Measurements from ENCODE around the gene MUC12. TPM values are rescaled to one million over a fixed set of nuclear protein-coding genes. Genes with fewer than 3 reads are reported as not detected.

MUC12 gene
- total RNA-seq, 1 experiment from 2014 or later = 11.5 TPM

DNA sequence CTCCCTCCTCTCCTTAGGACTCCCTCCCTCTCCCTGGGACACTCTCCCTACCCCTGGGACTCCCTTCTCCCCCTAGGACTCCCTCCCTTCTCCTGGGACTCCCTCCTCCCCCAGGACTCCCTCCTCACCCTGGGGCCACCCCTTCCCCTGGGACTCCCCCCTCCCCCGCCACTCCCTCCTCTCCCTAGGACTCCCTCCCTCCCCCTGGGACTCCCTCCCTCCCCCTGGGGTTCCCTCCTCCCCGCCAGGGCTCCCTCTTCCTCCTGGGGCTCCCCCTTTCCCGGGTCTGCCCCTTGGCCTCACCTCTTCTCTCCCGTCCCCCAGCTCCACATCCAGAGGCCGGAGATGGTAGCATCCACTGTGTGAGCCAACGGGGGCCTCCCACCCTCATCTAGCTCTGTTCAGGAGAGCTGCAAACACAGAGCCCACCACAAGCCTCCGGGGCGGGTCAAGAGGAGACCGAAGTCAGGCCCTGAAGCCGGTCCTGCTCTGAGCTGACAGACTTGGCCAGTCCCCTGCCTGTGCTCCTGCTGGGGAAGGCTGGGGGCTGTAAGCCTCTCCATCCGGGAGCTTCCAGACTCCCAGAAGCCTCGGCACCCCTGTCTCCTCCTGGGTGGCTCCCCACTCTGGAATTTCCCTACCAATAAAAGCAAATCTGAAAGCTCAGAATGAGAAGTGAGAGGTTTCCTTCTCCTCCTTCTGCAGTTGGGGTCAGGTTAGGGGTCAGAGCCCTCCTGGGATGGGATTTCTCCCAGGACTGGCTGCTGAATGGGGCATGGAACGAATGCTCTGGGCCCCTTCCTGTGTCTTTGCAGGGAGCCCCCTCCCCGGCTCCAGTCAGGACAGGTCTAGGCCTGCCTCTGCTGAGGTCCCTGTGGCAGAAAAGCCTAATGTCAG, 49.2 kb downstream of the MUC12 start:
- Histone ChIP-seq H3K4me1 (ENCODE audit: insufficient read depth, low read length) (no peaks in the 10 kb centered on the region), H2BK5ac (ENCODE audit: insufficient read length, low read length) (no peak overlapping the region), H3K27me3 (ENCODE audit: insufficient read depth, low read length) (no peaks in the 10 kb centered on the region), H4K5ac (ENCODE audit: insufficient read length, low read depth, low read length) (no peak overlapping the region), H3K79me2 (ENCODE audit: insufficient read depth, low read length) (no peaks in the 10 kb centered on the region), H2AFZ (ENCODE audit: low read length) (no peak overlapping the region), H4K20me1 (ENCODE audit: control insufficient read depth, insufficient read depth, insufficient read length) (no peaks in the 10 kb centered on the region), H2BK20ac (ENCODE audit: low read depth, low read length, poor library complexity, severe bottlenecking) (no peak overlapping the region), H2AK5ac (ENCODE audit: insufficient read length, low read length) (no peak overlapping the region), H4K91ac (ENCODE audit: insufficient read length, low read depth, low read length) (no peak overlapping the region), H3K23me2 (ENCODE audit: insufficient read length, low read depth, low read length, poor library complexity, severe bottlenecking) (peaks cover 11% of the 10 kb centered on the region), H2BK120ac (ENCODE audit: low read depth, low read length, poor library complexity, severe bottlenecking) (no peak overlapping the region), H3K4ac (ENCODE audit: low read depth, low read length) (no peak overlapping the region), H3K79me1 (ENCODE audit: insufficient read depth, low read depth, low read length, poor library complexity, severe bottlenecking) (no peaks in the 10 kb centered on the region), H4K8ac (replicated peaks; ENCODE audit: insufficient read length, low read depth, low read length) (no peak overlapping the region), H3K9ac (ENCODE audit: extremely low read depth, insufficient read length, low read length) (no peak overlapping the region), H2BK15ac (ENCODE audit: low read depth, low read length) (no peak overlapping the region; the same call in 1 of the 2 replicates), H2BK12ac (ENCODE audit: insufficient read length, low read depth, low read length) (no peak overlapping the region), H3K27ac (ENCODE audit: insufficient read length, low read depth, low read length) (no peak overlapping the region), H3K23ac (ENCODE audit: insufficient read length, low read depth, low read length) (no peak overlapping the region), H3K56ac (ENCODE audit: insufficient read length, low read depth, low read length) (no peak overlapping the region), H3K4me2 (ENCODE audit: insufficient read depth, insufficient read length, low read length) (no peak overlapping the region), H3K18ac (ENCODE audit: insufficient read length, low read depth, low read length) (peak overlapping the region; percentile 27), H3K9me3 (ENCODE audit: control insufficient read depth, low read depth, low read length) (no peaks in the 10 kb centered on the region), H3T11ph (ENCODE audit: low read length) (no peak overlapping the region), H3K14ac (ENCODE audit: insufficient read depth, low read length) (peak overlapping the region; percentile 50; the same call in 1 of the 2 replicates)
- H3K27ac Mint-ChIP-seq = peak overlapping the region; percentile 39 to 72 (median 70); a peak in 4 of 7 replicates
- H3K27me3 Mint-ChIP-seq (ENCODE audit: low read depth) = peaks cover 4% of the 10 kb centered on the region
- peaks cover 19 to 28% of the 10 kb centered on the region in 2 experiments for H3K4me1 Mint-ChIP-seq
- TF ChIP-seq, protein P1, sequence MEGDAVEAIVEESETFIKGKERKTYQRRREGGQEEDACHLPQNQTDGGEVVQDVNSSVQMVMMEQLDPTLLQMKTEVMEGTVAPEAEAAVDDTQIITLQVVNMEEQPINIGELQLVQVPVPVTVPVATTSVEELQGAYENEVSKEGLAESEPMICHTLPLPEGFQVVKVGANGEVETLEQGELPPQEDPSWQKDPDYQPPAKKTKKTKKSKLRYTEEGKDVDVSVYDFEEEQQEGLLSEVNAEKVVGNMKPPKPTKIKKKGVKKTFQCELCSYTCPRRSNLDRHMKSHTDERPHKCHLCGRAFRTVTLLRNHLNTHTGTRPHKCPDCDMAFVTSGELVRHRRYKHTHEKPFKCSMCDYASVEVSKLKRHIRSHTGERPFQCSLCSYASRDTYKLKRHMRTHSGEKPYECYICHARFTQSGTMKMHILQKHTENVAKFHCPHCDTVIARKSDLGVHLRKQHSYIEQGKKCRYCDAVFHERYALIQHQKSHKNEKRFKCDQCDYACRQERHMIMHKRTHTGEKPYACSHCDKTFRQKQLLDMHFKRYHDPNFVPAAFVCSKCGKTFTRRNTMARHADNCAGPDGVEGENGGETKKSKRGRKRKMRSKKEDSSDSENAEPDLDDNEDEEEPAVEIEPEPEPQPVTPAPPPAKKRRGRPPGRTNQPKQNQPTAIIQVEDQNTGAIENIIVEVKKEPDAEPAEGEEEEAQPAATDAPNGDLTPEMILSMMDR (conservative IDR thresholded peaks at IDR 0.05) = no peak
- peak overlapping the region; percentile 29 to 58; a peak in 4 of 5 replicates for H3K4me3 Mint-ChIP-seq
- peaks cover 0 to 12% (median 12%) of the 10 kb centered on the region in 3 experiments; a peak in 5 of 7 replicates for H3K36me3 Mint-ChIP-seq (ENCODE audit: insufficient read depth in 1 of 3, low read depth in 3 of 3)
- no peaks in the 10 kb centered on the region; a peak in 1 of 5 replicates for H3K9me3 Mint-ChIP-seq
- peak; percentile 75 for DNase-seq
- no CpG with 5 or more reads among the region's 14 CpGs for WGBS (ENCODE audit: extremely low coverage, insufficient read length, low lambda C conversion rate)

All from H9 (cell line).